Prostate gland (tissue), 2 donors: ENCODE data around the gene CLHC1.

ENCODE experiments used
- CTCF ChIP-seq, 4 experiments: fragments of 200-600 bp in 2 of 4; fragments of 450-650 bp in 2 of 4; sonication (generic) in 2 of 4; IDR thresholded peaks; 1 replicate in 3 of 4; 2 replicates in 1 of 4; pipeline ENCODE4 v1.5.1; 2016 to 2019; ENCODE audit warnings: antibody characterized with exemption in 4 of 4, mild to moderate bottlenecking in 2 of 4, moderate library complexity in 2 of 4
- POLR2A ChIP-seq: fragments of 450-650 bp; IDR thresholded peaks from one replicate; pipeline ENCODE4 v1.6.1; 2016; ENCODE audit warnings: antibody characterized with exemption, mild to moderate bottlenecking
- POLR2AphosphoS5 ChIP-seq: sonication (generic); formaldehyde crosslinking; IDR thresholded peaks from one replicate; pipeline ENCODE4 v1.6.1; 2017; ENCODE audit warnings: antibody characterized with exemption

GRCh38 chr2:55229221-55229620 is 2.9 kb downstream of the CLHC1 start:
- TF ChIP-seq CTCF (IDR thresholded peaks at IDR 0.05), result no peak
- no peak for TF ChIP-seq POLR2A
- TF ChIP-seq POLR2AphosphoS5, result no peak
